ENCODE measurements around the gene EIPR1.

Gene EIPR1

GRCh38 chr2:3296182-3296972, 81.2 kb downstream of the EIPR1 start:
- no peak overlapping the region for H3K4me3 ChIP-seq (ENCODE audit: low read depth, low read length)
- no peak for TF ChIP-seq CTCF (IDR thresholded peaks at IDR 0.05; ENCODE audit: control insufficient read depth, extremely low read depth, insufficient read depth)
- no peak for DNase-seq (ENCODE audit: low read depth)

- TF ChIP-seq CTCF (IDR thresholded peaks at IDR 0.05; ENCODE audit: control insufficient read depth, extremely low read depth, insufficient read depth), result no peak
- no peak for DNase-seq (ENCODE audit: low read depth)
- no peak overlapping the region for H3K4me3 ChIP-seq (ENCODE audit: low read depth, low read length)
These were observed 83.1 kb downstream of the EIPR1 start for GRCh38 chr2:3294493-3294892.

- no peak for DNase-seq (ENCODE audit: low read depth)
- no peak overlapping the region for H3K4me3 ChIP-seq (ENCODE audit: low read depth, low read length)
- TF ChIP-seq CTCF (IDR thresholded peaks at IDR 0.05; ENCODE audit: control insufficient read depth, extremely low read depth, insufficient read depth), result no peak
These were observed 83.5 kb downstream of the EIPR1 start for GRCh38 chr2:3294069-3294468.

GRCh38 chr2:3293221-3293620, 84.4 kb downstream of the EIPR1 start:
- TF ChIP-seq CTCF (IDR thresholded peaks at IDR 0.05; ENCODE audit: control insufficient read depth, extremely low read depth, insufficient read depth), result no peak
- no peak overlapping the region for H3K4me3 ChIP-seq (ENCODE audit: low read depth, low read length)
- no peak for DNase-seq (ENCODE audit: low read depth)

- no peak overlapping the region for H3K4me3 ChIP-seq (ENCODE audit: low read depth, low read length)
- no peak for TF ChIP-seq CTCF (IDR thresholded peaks at IDR 0.05; ENCODE audit: control insufficient read depth, extremely low read depth, insufficient read depth)
- DNase-seq (ENCODE audit: low read depth), result no peak
These were observed 85.2 kb downstream of the EIPR1 start for GRCh38 chr2:3292416-3292815.

- DNase-seq (ENCODE audit: low read depth), result no peak
- no peak overlapping the region for H3K4me3 ChIP-seq (ENCODE audit: low read depth, low read length)
- no peak for TF ChIP-seq CTCF (IDR thresholded peaks at IDR 0.05; ENCODE audit: control insufficient read depth, extremely low read depth, insufficient read depth)
These were observed 85.9 kb downstream of the EIPR1 start for GRCh38 chr2:3291750-3292149.

GRCh38 chr2:3291113-3291512, 86.5 kb downstream of the EIPR1 start:
- no peak overlapping the region for H3K4me3 ChIP-seq (ENCODE audit: low read depth, low read length)
- no peak for DNase-seq (ENCODE audit: low read depth)
- no peak for TF ChIP-seq CTCF (IDR thresholded peaks at IDR 0.05; ENCODE audit: control insufficient read depth, extremely low read depth, insufficient read depth)

Measured in LNCaP clone FGC (cell line).